ENCODE results near the gene LYPD8.

The LYPD8 gene

GRCh38 chr1:248696774-248697173 is 58.8 kb downstream of the LYPD8 start:
- no peak for DNase-seq

- no peak for DNase-seq
Measured at GRCh38 chr1:248696261-248696660, 59.3 kb downstream of the LYPD8 start.

- no peak for DNase-seq
Measured at GRCh38 chr1:248695451-248696132, 60.0 kb downstream of the LYPD8 start.

GRCh38 chr1:248691567-248692155 is 63.9 kb downstream of the LYPD8 start:
- DNase-seq: no peak

Data from CD4-positive, alpha-beta T cell treated with Interleukin-10 for 1 hour (primary cell).